ENCODE measurements around the gene DBP.

The DBP gene

DNA sequence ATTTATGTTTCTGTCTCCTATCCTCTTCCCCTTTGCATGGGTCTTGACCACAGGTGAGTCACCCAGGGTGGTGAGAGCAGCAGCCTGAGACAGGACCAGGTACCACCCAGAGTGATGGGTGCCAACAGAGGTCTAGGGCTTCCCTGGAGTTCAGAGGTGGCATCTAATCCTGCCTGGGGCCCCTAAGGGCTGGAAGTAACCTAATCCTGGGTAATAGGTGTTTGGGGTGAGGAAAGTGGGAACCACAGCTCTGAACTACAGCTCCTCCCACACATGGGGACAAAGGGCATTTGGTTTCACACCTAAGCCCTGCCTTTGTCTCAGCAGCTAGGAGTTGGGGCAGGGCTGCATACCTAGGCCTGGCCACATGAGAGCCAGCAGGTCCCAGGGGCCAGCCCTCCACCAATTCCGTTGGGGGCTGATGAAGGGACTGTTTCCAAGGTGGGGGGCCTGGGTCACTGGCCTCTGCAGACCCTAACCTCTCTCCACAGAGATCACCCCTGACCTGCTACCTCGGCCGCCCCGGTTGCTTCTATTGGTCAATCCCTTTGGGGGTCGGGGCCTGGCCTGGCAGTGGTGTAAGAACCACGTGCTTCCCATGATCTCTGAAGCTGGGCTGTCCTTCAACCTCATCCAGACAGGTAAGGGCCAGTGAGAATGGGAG is 9.8 kb downstream of the DBP start:
- no peak for DNase-seq

DNA sequence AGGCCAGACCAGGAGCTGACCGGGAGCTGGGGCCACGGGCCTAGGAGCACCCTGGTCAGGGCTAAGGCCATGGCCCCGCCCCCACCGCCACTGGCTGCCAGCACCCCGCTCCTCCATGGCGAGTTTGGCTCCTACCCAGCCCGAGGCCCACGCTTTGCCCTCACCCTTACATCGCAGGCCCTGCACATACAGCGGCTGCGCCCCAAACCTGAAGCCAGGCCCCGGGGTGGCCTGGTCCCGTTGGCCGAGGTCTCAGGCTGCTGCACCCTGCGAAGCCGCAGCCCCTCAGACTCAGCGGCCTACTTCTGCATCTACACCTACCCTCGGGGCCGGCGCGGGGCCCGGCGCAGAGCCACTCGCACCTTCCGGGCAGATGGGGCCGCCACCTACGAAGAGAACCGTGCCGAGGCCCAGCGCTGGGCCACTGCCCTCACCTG is 11.3 kb downstream of the DBP start:
- no peak for DNase-seq

DNA sequence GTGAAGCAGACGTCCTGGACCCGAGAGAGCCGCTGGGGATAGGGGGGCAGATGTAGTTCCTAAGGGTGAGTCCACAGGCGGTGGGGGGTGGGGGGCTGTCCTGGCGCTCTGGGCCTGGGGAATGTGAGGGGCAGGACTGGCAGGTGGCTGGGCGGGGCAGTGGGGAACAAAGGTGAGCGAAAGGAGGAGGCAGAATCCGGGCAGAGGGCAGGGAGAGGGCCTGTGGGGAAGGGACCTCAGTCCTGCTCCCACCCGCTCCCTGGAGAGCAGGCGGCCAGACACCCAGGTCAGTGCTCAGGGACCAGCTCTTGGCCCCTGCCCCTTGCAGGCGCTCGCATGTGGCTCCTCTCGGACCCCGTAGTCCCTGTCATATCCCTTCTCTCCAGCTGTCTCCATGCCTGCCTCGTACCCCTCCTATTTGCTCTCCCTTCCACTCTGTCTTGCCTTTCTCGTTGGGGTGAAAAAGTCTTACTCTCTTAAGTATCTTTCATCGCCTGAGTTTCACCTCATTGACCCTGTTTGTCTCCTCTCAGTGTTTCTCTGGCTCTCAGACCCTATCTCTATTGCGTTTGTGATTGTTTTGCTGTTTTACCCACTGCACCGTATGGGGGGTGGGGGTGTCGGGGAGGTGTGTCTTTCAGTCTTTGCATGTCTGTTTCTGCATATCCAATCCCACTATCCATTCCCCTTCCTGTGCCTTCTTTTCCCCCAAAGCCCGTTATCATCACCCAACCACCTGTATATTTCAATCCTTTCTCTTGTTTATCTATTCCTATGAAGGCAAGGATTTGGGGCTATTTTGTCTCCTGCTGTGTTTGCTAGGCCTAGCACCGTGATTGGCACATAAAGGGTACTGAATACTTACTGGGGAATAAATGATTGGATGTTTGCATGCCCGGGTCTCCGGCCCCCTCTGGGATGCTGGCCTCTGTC is 12.1 kb downstream of the DBP start:
- DNase-seq: no peak

DNA sequence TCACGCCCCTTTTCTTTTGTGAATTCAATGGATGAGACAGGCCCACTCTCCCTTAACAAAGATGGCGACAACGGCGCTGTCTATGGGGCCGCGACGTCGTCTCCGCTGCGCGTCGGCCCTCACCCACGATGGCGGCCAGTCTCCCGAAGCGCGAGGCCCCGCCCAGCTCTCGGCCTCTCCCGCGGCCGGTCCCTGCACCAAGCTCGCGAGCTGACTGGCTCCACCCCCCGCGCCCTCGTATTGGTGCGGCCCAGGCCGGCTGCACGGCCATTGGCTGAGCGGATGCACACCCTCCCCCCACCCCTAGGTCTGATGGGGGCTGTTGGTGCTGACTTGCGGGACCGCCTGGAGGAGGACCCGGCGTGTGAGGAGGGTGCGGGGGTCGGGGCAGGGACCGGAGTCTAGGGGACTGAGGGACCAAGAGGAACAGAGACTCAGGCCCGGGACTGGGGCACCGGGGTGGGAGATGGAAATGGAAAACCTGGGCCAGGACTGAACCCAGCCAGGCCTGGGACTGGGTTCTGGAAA is 13.0 kb downstream of the DBP start:
- peak; percentile 89 for DNase-seq

DNA sequence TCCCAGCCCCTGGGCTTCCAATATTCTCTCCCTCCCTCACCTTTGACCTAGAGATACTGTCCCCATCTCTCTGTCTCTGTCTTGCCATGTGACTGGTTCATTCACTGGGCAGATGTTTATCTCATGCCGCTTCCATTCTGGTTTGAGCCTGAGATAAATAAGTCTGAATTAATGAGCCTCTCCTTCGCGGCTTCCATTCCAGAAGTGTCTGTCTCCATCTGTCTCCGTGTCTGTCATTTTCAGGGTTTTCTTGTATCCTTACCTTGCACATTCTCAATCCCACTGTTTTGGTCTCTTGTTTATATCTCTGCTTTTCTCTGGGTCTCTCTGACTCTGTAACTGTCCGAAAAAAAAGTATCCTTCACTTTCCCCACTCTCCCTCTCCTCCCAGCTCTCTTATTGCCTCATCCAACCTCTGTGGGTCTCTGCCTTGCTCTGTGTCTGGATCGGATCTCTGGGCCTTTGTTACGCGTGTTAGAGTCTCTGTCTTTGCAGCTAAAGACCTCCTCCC is 13.6 kb downstream of the DBP start:
- no peak for DNase-seq

DNA sequence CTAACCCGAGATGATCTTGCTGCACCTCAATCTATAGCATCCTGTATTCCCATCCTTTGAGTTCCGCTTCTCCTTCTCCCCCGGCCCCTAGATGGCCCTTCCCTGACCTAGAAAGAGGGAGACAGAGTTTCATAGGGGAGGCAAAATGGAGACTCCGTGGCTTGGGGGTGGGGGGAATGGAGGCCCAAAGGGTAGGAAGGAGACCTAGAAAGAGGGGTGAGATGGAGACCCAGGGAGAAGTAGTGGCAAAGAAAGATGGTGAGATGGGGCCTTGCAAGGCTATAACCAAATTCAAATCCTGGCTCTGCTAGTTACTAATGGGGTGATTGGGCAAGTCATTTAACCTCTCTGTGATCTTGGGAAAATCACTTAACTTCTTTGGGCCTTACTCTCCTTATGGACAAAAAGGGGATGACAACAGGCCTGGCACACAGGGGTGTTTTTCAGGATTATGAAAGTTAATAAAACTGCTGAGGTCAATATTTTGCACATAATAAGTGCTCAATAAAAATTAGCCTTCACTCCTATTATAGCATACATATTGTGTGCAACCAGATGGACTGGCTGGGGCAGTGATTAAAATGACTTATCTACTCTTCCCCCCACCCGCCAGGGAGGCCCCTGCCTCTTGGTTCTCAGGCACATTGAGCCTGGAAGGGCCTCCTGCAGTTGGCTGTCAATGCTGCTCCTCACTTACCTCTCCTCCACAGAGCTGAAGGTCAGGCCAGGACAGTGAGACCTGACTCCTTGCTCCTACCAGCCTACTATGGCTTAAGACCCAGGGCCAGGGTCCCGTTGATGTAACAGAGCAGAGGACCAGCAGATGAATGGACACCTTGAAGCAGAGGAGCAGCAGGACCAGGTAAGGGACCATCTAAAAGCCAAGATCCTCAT is 17.2 kb downstream of the DBP start:
- DNase-seq: no peak

DNA sequence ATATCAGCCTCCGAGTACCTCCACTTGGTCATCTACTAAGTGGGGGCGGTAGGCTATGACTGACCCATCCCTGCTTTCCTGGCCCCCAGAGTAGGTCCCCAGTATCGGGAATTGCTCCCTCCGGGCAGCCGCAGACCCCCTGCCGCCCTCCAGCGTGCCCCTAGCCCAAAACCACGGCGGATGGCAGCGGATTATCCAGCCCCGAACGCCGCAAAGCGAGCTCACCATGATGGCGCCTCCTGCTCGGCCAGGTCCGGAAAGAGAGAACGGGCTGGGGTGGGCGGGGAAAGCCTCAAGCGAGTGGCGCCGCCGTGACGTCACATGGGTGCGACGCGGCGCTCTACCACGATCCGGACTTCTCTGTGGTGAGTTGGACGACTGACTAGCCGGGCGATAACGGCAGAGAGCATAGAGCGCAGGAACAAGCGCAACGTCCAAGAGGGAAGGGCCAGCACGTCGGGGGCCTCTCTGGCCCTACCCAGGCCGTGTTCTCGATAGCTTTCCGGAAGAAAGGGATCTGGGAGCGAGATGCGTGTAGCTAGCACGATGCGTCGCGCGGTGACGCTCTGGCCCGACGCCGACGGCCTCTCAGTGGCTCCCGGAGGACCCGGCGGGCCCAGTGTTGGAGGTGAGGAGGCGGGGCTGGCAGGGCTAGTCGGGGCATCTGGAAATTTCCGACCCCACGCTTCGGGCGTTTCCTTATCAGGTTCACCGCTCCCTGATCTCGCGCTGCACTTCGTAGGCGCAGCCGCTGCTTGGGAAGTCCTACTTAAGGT is 18.1 kb downstream of the DBP start, which contains the start of the genes RPL18 and SPHK2:
Gene RPL18 (minus strand): TSS at position 263 of the 776 bp plus-strand sequence. CDS start 35 bp downstream, at position 228.
Gene SPHK2 (plus strand): TSS at position 591 of the 776 bp plus-strand sequence. CDS start 1,009 bp downstream, outside the sequence.
- peak; percentile 91 for DNase-seq

DNA sequence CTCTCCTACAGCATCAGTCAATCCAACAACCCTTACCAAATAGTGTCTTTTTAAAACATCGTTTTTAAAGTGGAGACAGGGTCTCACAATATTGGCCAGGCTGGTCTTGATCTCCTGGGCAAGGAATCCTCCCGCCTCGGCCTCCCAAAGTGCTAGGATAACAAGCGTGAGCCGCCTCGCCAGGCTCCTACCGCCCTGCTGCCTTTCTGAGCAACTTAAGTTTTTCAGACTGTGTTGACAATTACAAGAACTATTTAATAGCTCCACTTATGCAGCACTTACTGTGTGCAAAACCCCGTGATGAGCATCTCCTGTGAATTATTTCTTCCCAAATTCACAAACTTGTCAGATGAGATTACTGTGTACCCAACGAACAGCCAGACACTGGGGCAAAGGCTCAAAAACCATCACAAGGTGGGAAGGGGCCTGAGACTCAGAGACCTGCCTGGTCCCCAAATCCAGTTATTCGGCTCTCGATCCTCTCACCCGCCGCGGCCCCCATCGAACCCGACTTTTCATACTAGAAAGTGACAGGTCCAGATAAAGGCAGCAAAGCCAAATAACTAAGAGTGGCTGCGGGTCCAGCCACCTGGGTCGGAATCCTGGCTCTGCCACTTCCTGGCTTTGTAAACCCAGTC is 18.8 kb downstream of the DBP start:
- no peak for DNase-seq

DNA sequence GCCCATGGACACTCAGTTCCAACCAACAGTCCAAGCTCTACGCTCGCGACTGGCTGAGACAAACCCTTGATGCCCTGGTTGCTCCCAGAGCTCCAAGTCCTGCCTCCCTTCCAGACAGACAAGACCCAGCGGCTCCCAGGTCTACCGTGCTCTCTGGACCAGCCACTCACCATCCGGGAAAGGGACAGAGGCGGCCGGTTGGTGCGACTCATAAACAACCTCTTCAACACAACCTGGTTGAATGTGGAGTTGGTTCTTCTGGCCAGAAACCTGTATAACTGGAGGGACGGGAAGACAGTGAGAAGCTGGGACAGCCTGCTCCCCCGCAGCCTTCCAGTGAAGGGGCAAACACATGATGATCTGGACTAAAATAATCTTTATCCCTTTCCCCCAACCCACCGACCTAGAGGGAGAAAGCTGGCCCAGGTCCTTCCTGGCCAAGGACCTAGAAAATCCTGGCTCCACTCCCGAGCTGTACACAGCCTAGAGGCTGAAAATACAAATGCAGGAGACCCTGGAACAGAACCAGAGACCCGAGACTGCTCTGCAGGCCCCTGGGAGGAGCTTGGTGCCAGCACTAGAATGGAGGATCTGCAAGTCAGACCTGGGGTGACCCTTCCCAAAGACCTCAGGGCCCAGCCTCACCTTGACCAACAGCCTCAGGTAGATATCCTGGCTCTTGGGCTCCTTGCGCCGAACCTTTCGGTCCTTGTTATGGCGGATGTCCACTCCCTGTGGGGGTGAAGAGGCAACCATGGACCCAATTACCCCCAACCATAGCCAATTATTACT is 19.8 kb downstream of the DBP start:
- DNase-seq: no peak

DNA sequence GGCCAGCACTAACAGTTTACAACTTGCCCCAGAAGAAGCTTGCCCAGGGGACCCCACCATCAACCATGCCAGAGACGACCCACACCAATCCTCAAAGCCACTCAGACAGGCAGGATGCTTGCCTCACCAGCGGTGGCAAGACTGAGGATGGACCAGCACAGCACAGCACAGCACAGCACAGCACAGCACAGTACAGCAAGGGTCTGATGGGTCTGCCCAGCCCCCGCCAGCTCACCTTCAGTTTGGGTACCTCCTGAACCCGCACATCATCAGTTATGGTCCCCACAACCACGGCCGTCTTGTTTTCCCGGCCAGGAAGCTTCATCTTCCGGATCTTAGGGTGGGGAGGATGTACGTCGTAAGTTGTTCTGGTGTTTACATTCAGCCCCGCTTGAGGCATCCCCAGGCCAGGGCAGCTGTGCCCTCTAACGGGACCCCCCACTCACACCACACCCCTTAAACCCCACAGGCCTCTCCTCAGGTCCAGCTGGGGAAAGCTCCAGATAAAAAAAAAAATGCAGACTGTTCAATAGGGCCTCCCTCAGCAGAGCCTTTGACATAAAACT is 20.6 kb downstream of the DBP start:
- DNase-seq: no peak

DNA sequence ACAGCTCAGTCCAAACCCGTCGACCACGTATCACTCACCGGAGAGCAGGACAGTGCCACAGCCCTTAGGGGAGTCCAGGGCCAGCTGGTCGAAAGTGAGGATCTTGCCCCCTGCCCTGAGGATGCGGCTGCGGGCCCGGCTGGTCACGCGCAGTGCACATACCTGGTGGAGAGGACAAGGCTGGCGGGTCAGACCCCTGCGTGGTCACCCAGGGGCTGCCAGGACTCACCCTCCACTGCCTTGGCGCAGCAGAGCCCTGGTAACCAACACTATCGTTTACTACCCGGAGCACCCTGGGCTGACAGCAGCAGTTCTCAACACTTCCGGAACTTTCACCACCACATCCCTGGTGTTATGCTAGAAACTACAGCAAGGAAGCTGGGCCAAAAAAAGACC is 21.1 kb downstream of the DBP start:
- no peak for DNase-seq

DNA sequence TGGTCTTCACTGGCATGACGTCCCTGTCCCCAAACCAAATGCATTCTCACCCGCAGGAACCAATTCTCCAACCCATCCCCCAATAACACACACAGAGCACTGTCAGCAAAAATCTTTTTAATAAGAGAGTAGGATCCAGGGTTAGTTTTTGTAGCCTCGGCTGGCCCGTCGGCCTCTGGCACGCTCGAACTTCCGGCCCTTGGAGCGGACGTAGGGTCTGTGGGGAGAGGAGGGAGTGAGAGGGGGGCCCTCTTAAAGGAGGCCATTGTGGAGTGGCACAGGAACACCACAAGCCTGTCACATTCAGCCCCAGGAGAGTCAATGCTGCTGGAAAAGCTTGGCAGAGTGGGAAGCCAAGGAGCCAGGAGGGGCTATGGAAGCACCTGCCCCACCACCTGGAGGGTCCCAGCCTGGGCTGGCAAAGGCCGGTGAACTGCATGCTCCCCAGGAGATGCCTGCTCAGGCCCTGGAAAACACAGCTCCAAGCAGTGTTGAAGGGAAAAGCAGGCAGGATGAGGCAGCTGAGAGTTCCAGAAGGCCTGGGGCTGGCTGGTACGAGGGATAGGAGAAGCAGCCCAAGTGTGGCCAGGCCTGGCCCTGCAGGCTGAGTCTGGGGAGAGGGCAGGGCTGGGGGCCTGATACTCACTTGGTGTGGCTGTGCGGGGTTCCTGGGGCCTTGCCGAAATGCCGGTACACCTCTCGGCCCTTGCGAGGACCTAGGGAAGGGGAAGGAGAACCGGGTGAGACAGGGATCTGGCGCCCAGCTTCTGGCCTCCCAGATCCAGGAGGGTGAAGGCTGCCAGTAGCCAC is 21.7 kb downstream of the DBP start:
- no peak for DNase-seq

DNA sequence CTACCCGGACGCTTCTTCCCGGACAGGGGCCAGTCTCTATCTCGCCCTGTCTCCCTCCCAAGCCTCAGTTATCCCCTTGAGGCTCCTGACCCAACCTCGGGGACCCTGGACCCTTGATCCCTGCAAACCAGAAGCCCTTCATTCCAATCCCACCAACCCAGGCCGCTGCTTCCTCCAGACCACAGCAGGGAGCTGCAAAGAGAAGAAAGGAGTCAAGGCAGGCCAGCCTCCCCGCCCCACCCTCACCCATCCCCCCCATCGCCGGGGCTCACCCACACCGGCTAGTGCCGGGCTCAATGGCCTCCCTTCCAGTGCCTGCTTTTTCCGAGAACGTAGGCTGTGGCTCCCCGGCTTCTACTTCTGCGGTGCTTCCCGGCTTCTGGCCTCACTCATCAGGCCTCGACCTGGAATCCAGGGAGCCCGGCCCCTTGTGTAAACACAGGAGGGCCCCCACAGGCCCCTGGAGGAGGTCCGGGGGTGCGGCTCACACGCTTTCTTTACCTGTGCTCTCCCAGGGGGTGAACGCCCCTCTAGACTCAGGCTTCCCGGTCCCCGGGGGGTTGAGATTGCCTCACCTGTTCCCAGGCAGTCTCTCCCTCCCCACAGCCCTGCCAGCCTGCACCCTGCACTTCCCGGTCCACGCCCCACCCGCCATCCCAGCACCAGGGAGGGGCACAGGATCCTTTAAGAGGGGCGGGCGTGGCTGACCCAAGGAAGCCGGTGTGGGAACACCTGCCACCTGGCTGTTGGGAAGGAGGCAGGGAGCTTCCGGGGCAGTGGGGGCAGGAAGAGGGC is 22.5 kb downstream of the DBP start, which contains the start of gene FAM83E:
Gene FAM83E (minus strand): TSS at position 641 of the 795 bp plus-strand sequence. CDS start 1,704 bp downstream, outside the sequence.
- no peak for DNase-seq

DNA sequence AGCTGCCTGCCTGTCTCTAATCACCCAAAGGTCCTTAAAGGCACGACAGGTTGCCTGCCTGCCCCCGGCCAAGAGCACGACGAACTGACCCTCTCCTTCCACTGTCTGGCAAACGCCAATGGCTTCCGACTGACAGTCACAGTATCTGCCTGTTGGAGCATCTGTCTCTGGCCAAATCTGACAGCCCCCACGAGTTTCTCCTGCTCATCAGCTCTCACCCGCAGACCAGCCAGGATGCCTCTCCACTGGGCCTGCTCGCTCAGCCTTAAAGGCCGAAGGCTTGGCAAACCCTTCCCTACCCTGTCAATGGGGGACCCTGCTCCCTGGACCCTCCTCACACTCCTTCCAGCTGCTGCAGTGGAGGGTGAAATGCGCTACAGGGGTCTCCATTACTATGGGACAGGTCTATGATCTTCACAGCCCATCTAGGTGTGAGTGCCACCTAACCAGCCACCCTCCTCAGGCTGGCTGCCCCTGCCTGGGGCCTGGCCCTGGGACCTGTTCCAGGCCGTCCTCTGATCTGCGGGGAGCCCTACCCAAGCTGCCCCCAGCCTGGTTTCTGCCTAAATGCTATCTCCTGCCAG is 23.2 kb downstream of the DBP start:
- DNase-seq: no peak

DNA sequence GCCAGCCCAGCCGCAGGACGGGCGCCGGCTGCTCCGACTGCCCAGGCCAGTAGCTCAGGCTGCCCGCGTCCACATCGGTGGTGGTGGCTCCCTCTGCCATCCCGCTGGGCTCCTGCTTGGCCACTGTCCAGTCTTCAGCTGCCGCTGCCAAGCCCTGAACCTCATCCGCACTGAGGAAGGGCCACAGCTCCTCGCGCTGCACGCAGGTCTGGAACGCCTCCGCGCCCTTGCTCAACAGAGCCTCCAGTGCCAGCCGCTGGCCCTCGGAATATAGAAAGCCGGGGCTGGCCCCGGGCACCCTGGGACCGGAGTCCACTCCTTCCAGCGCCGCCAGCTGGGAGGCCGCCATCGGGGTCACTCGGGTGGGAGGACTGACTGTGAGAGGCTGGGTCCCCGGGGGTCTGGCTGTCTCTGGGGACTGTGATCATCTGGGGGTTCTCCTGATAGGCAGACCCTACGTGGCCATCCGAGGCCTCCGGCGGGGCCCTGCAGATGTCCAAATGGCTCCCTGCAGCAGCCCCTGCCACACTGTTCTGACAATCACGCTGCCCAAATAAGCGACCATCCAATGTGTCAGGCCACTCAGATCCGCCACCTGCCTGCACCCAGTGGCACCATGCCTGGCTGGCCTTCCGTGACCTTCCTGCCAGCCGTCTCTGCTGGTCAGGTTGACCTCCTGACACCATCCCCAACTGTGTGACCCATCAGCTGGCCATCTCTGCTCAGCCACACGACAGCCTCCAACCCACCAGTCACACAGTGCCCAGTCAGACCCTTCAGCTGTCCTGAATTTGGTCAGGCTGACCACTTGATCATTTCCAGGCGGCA is 23.9 kb downstream of the DBP start:
- no peak for DNase-seq

DNA sequence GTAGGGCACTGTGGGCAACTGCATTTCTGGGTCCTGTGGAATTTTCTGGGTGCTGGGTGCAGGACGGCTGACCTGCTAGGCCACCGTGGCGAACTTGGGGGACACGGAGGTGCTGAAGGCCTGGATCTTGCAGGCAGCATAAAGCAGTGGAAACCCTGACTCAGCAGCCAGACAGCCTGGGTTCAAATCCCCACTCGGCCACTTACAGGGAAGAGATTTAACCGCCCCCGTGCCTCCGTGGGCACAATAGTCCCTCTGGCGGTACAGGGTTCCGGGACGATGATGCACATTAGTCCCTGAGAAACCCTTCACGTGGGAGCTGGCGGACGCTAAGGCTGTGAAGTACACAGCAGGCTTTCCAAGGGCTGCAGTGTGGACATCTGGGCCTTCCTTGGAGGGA is 25.3 kb downstream of the DBP start:
- no peak for DNase-seq

Data from effector CD4-positive, alpha-beta T cell (primary cell).